ENCODE measurements around the gene ARL10. TPM values are rescaled to one million over a fixed set of nuclear protein-coding genes. Genes with fewer than 3 reads are reported as not detected.

ARL10 gene
- total RNA-seq, 1 donor from 2014 or later, result 9.1 TPM

GRCh38 chr5:176413709-176414191 is 48.5 kb downstream of the ARL10 start:
- Histone ChIP-seq H3K4me2 (no peak overlapping the region), H3K36me3 (no peaks in the 10 kb centered on the region), H3K4me1 (no peaks in the 10 kb centered on the region), H3K9me3 (ENCODE audit: low read depth) (no peaks in the 10 kb centered on the region), H3K27me3 (peaks cover 24% of the 10 kb centered on the region), H3F3A (ENCODE audit: low read depth) (peaks cover 7% of the 10 kb centered on the region), H4K20me1 (ENCODE audit: low read depth) (no peaks in the 10 kb centered on the region), H3K27ac (no peak overlapping the region), H2AFZ (replicated peaks) (no peak overlapping the region), H3K4me3 (no peak overlapping the region), H3K9ac (no peak overlapping the region), H3K79me2 (ENCODE audit: low read depth) (no peaks in the 10 kb centered on the region)
- Mint-ChIP-seq H3K27me3 (ENCODE audit: insufficient read depth, low read depth) (peaks cover 5% of the 10 kb centered on the region), H3K4me1 (peaks cover 9% of the 10 kb centered on the region), H3K4me3 (peak overlapping the region; percentile 55), H3K27ac (peak overlapping the region; percentile 63), H3K9me3 (no peaks in the 10 kb centered on the region), H3K36me3 (no peaks in the 10 kb centered on the region)
- TF ChIP-seq EZH2 (IDR thresholded peaks at IDR 0.05) (no peak), CTCF (IDR thresholded peaks at IDR 0.05) (no peak)
- no peak for DNase-seq (ENCODE audit: low spot score)

- peak overlapping the region; percentile 85 for H3K4me3 Mint-ChIP-seq
Observed at GRCh38 chr5:176414704-176415103, 49.4 kb downstream of the ARL10 start.

GRCh38 chr5:176415240-176415951 is 50.1 kb downstream of the ARL10 start:
- peaks cover 7% of the 10 kb centered on the region for H3F3A ChIP-seq (ENCODE audit: low read depth)
- H3K4me3 ChIP-seq, result peak overlapping the region; percentile 88
- H3K9me3 ChIP-seq (ENCODE audit: low read depth), result no peaks in the 10 kb centered on the region
- H3K4me1 ChIP-seq, result no peaks in the 10 kb centered on the region
- peak overlapping the region; percentile 56 for H3K9ac ChIP-seq
- peaks cover 24% of the 10 kb centered on the region for H3K27me3 ChIP-seq
- Mint-ChIP-seq H3K27me3 (ENCODE audit: insufficient read depth, low read depth) (peaks cover 5% of the 10 kb centered on the region), H3K36me3 (no peaks in the 10 kb centered on the region), H3K9me3 (peaks cover 2% of the 10 kb centered on the region), H3K27ac (peak overlapping the region; percentile 79), H3K4me1 (peaks cover 9% of the 10 kb centered on the region), H3K4me3 (peak overlapping the region; percentile 85)
- H3K27ac ChIP-seq, result no peak overlapping the region
- peak overlapping the region; percentile 95 for H3K4me2 ChIP-seq
- H4K20me1 ChIP-seq (ENCODE audit: low read depth), result no peaks in the 10 kb centered on the region
- H3K36me3 ChIP-seq, result no peaks in the 10 kb centered on the region
- H2AFZ ChIP-seq (replicated peaks), result peak overlapping the region; percentile 75
- peak; percentile 23 for DNase-seq (ENCODE audit: low spot score)
- no peaks in the 10 kb centered on the region for H3K79me2 ChIP-seq (ENCODE audit: low read depth)
- TF ChIP-seq CTCF (IDR thresholded peaks at IDR 0.05) (no peak), EZH2phosphoT487 (IDR thresholded peaks at IDR 0.05) (no peak), EZH2 (IDR thresholded peaks at IDR 0.05) (no peak)

More at GRCh38 chr5:176414704-176415103, 49.4 kb downstream of the ARL10 start:
- Mint-ChIP-seq H3K9me3 (no peaks in the 10 kb centered on the region), H3K27me3 (ENCODE audit: insufficient read depth, low read depth) (peaks cover 5% of the 10 kb centered on the region), H3K27ac (no peak overlapping the region), H3K4me1 (peaks cover 9% of the 10 kb centered on the region), H3K36me3 (no peaks in the 10 kb centered on the region)
- H3K4me3 ChIP-seq, result no peak overlapping the region
- H3K4me2 ChIP-seq, result no peak overlapping the region
- H3K4me1 ChIP-seq, result no peaks in the 10 kb centered on the region
- no peak overlapping the region for H2AFZ ChIP-seq (replicated peaks)
- no peak for DNase-seq (ENCODE audit: low spot score)
- peaks cover 24% of the 10 kb centered on the region for H3K27me3 ChIP-seq
- no peaks in the 10 kb centered on the region for H3K36me3 ChIP-seq
- no peak for TF ChIP-seq EZH2phosphoT487 (IDR thresholded peaks at IDR 0.05)
- no peak for TF ChIP-seq EZH2 (IDR thresholded peaks at IDR 0.05)
- no peak for TF ChIP-seq CTCF (IDR thresholded peaks at IDR 0.05)
- H3F3A ChIP-seq (ENCODE audit: low read depth), result peaks cover 7% of the 10 kb centered on the region
- H3K9ac ChIP-seq, result no peak overlapping the region
- no peaks in the 10 kb centered on the region for H3K79me2 ChIP-seq (ENCODE audit: low read depth)
- no peaks in the 10 kb centered on the region for H4K20me1 ChIP-seq (ENCODE audit: low read depth)
- no peak overlapping the region for H3K27ac ChIP-seq
- H3K9me3 ChIP-seq (ENCODE audit: low read depth), result no peaks in the 10 kb centered on the region

Data from neural progenitor cell (in vitro differentiated cells).